SK-N-SH (cell line): ENCODE measurements around the gene DENND1A. TPM values are rescaled to one million over a fixed set of nuclear protein-coding genes. Genes with fewer than 3 reads are reported as not detected.

Experiments
- CTCF ChIA-PET: fragments of 300-600, 350-600 bp; formaldehyde crosslinking; extraction: SDS; loops from one replicate; lab custom pipeline; 2021; lab: Yijun Ruan, JAX
- POLR2A ChIA-PET: fragments of 350-600 bp; sonication (Branson Sonifier 250); formaldehyde crosslinking; extraction: SDS; loops from one replicate; lab custom pipeline; 2020; ENCODE audit warnings: antibody characterized with exemption, inconsistent platforms; lab: Yijun Ruan, JAX
- DNase-seq: peaks from one replicate; pipeline ENCODE4 v3.0.0; 2012
- H2AFZ ChIP-seq: fragments of 200-600 bp; sonication (generic); 2 replicates; pipeline ENCODE4 v1.8.1; 2016; ENCODE audit warnings: antibody characterized with exemption, mild to moderate bottlenecking, low read depth
- H3F3A ChIP-seq: fragments of 200-600 bp; sonication (generic); replicated peaks from 2 replicates; pipeline ENCODE3; 2016; ENCODE audit warnings: antibody characterized with exemption, mild to moderate bottlenecking; ENCODE audit not compliant: insufficient read depth
- H3K27ac ChIP-seq, 2 experiments: fragments of 200-500 bp in 1 of 2; fragments of 200-600 bp in 1 of 2; sonication (Bioruptor generic) in 1 of 2; sonication (generic), shearing (Covaris generic) in 1 of 2; 2 replicates each; pipeline versions ENCODE4 v1.5.1 to v1.6.1; 2014 to 2016; ENCODE audit warnings: low read depth in 2 of 2, inconsistent platforms in 1 of 2, low read length in 1 of 2, mild to moderate bottlenecking in 1 of 2, mixed read lengths in 1 of 2
- H3K27me3 ChIP-seq: fragments of 200-600 bp; sonication (generic), shearing (Covaris generic); 2 replicates; pipeline ENCODE4 v1.6.1; 2016; ENCODE audit warnings: mixed run types; ENCODE audit not compliant: insufficient read depth
- H3K36me3 ChIP-seq, 2 experiments: fragments of 200-500 bp in 1 of 2; fragments of 200-600 bp in 1 of 2; sonication (Bioruptor generic) in 1 of 2; sonication (generic) in 1 of 2; replicated peaks in 1 of 2; 2 replicates each; pipeline versions ENCODE3 to v1.5.1; 2014 to 2016; ENCODE audit warnings: low read length in 1 of 2, mild to moderate bottlenecking in 1 of 2; ENCODE audit not compliant: insufficient read depth in 2 of 2, control insufficient read depth in 1 of 2
- H3K4me1 ChIP-seq, 2 experiments: fragments of 200-500 bp in 1 of 2; fragments of 200-600 bp in 1 of 2; sonication (Bioruptor generic) in 1 of 2; sonication (generic), shearing (Covaris generic) in 1 of 2; 2 replicates each; pipeline versions ENCODE4 v1.5.1 to v1.6.1; 2014 to 2016; ENCODE audit warnings: low read depth in 1 of 2, low read length in 1 of 2, mixed run types in 1 of 2; ENCODE audit not compliant: insufficient read depth in 2 of 2, control insufficient read depth in 1 of 2
- H3K4me2 ChIP-seq: fragments of 200-600 bp; sonication (generic), shearing (Covaris generic); 2 replicates; pipeline ENCODE4 v1.6.1; 2017; ENCODE audit warnings: mixed run types
- H3K4me3 ChIP-seq, 2 experiments: fragments of 200-500 bp in 1 of 2; fragments of 200-600 bp in 1 of 2; sonication (Bioruptor generic) in 1 of 2; sonication (generic), shearing (Covaris generic) in 1 of 2; 2 replicates each; pipeline versions ENCODE4 v1.5.1 to v1.8.1; 2014 to 2016; ENCODE audit warnings: low read depth in 2 of 2, inconsistent platforms in 1 of 2, low read length in 1 of 2, mild to moderate bottlenecking in 1 of 2, mixed read lengths in 1 of 2, moderate library complexity in 1 of 2
- H3K79me2 ChIP-seq: fragments of 200-600 bp; sonication (generic); 2 replicates; pipeline ENCODE4 v1.8.1; 2017; ENCODE audit warnings: mild to moderate bottlenecking; ENCODE audit not compliant: insufficient read depth
- H3K9ac ChIP-seq: fragments of 200-600 bp; sonication (generic); 2 replicates; pipeline ENCODE4 v1.6.1; 2017; ENCODE audit warnings: mixed run types
- H3K9me2 ChIP-seq: fragments of 200-600 bp; sonication (generic); 2 replicates; pipeline ENCODE4 v1.6.1; 2017; ENCODE audit warnings: mixed run types
- H3K9me3 ChIP-seq: fragments of 200-600 bp; sonication (generic); 2 replicates; pipeline ENCODE4 v1.6.1; 2017; ENCODE audit warnings: mixed run types, mild to moderate bottlenecking, moderate library complexity
- H4K20me1 ChIP-seq: fragments of 200-600 bp; sonication (generic); 2 replicates; pipeline ENCODE4 v1.6.1; 2017; ENCODE audit warnings: mild to moderate bottlenecking, mixed run types; ENCODE audit not compliant: insufficient read depth
- EZH2phosphoT487 ChIP-seq: fragments of 200-600 bp; sonication (generic); IDR thresholded peaks from 2 replicates; pipeline ENCODE4 v1.6.1; 2017; ENCODE audit warnings: low read depth, mixed run types, mild to moderate bottlenecking, antibody characterized with exemption, moderate library complexity, borderline replicate concordance
- FOXJ3 ChIP-seq: sonication (generic); formaldehyde crosslinking; IDR thresholded peaks from 2 replicates; pipeline ENCODE4 v1.5.1; 2020; ENCODE audit warnings: mild to moderate bottlenecking, missing genetic modification reagents
- GATA2 ChIP-seq: sonication (generic); formaldehyde crosslinking; IDR thresholded peaks from 2 replicates; pipeline ENCODE4 v1.5.0; 2020; ENCODE audit warnings: mild to moderate bottlenecking, missing genetic modification reagents
- JUND ChIP-seq: IDR thresholded peaks from 2 replicates; pipeline ENCODE4 v1.4.0; 2012
- MEF2A ChIP-seq: IDR thresholded peaks from 2 replicates; pipeline ENCODE4 v1.4.0; 2012; ENCODE audit warnings: low read depth, borderline replicate concordance
- MXI1 ChIP-seq: IDR thresholded peaks from 2 replicates; pipeline ENCODE4 v1.6.1; 2012; ENCODE audit warnings: mild to moderate bottlenecking, low read depth, low read length, improper control_type of control experiment
- POLR2AphosphoS5 ChIP-seq: IDR thresholded peaks from 2 replicates; pipeline ENCODE4 v1.6.1; 2012; ENCODE audit warnings: low read depth, low read length
- RFX5 ChIP-seq: IDR thresholded peaks from 2 replicates; pipeline ENCODE4 v1.6.1; 2012; ENCODE audit warnings: mild to moderate bottlenecking, improper control_type of control experiment, low read length
- RXRA ChIP-seq: IDR thresholded peaks from 2 replicates; pipeline ENCODE4 v1.4.0; 2012; ENCODE audit warnings: low read depth, mild to moderate bottlenecking, borderline replicate concordance
- SMC3 ChIP-seq: IDR thresholded peaks from 2 replicates; pipeline ENCODE4 v1.6.1; 2012; ENCODE audit warnings: low read depth, low read length, improper control_type of control experiment
- TAF1 ChIP-seq: IDR thresholded peaks from 2 replicates; pipeline ENCODE4 v1.6.1; 2012; ENCODE audit warnings: low read depth, mild to moderate bottlenecking, low read length, moderate library complexity, borderline replicate concordance
- TCF12 ChIP-seq: IDR thresholded peaks from 2 replicates; pipeline ENCODE4 v1.4.0; 2012
- TEAD4 ChIP-seq: IDR thresholded peaks from 2 replicates; pipeline ENCODE4 v1.4.0; 2012; ENCODE audit warnings: mild to moderate bottlenecking, borderline replicate concordance; ENCODE audit not compliant: insufficient read depth
- WGBS: methylation state at CpG from one replicate; pipeline ENCODE4 v1.1.6; 2017; ENCODE audit warnings: low lambda C conversion rate; 5-methylcytosine and 5-hydroxymethylcytosine counted together
- polyA plus RNA-seq, 3 experiments: library from polyadenylated mRNA; depleted of rRNA; stranded (reverse); fragments of >200 nt; gene quantifications; 2 replicates each; pipeline ENCODE4 v1.2.3, GENCODE V29; 2012
- TF ChIP-seq, protein P1 (sequence below): IDR thresholded peaks from 2 replicates; pipeline ENCODE4 v1.4.0; 2012; ENCODE audit warnings: low read depth
- TF ChIP-seq, protein P2 (sequence below): IDR thresholded peaks from 2 replicates; pipeline ENCODE4 v1.4.0; 2012; ENCODE audit warnings: low read depth, borderline replicate concordance
- TF ChIP-seq, protein P3 (sequence below): IDR thresholded peaks from 2 replicates; pipeline ENCODE4 v1.4.0; 2012; ENCODE audit warnings: low read depth, borderline replicate concordance
- TF ChIP-seq, protein P4 (sequence below): fragments of 150-350 bp; IDR thresholded peaks from 2 replicates; pipeline ENCODE4 v1.6.1; 2017; ENCODE audit warnings: antibody characterized with exemption, low read length, low read depth, borderline replicate concordance

DENND1A gene
- polyA plus RNA-seq, 1 of the 3 experiments (the other 2 are of a cell fraction), result 25.4 TPM

DNA sequence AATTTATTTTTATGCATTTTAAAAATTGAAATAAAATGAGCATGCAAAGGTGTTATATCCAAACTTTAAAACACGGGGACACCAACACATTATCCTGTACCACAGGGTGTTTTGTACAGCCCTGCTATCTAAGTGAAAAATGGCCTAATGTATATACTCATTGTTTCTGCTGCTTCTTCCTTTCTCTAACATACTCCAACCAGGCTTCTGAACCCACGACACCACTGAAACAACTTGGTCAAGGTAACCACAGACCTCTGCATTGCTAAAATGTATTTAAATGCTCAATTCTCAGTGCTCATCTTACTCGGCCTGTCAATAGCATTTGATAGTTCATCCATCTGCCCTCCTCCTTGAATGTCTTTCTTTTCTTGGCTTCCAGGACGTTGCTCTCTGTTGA lies 48.3 kb downstream of the DENND1A start:
- no peak overlapping the region for H2AFZ ChIP-seq
- no peaks in the 10 kb centered on the region for H3F3A ChIP-seq
- no peak overlapping the region for H3K4me2 ChIP-seq
- no peaks in the 10 kb centered on the region for H3K9me2 ChIP-seq
- WGBS, result 85% methylated on average over 4 of the region's 4 CpGs
- CTCF ChIA-PET, result no interaction called here
- H3K9me3 ChIP-seq, result no peaks in the 10 kb centered on the region
- H3K4me1 ChIP-seq, result no peaks in the 10 kb centered on the region
- POLR2A ChIA-PET, result no interaction called here
- H3K79me2 ChIP-seq, result no peaks in the 10 kb centered on the region
- TF ChIP-seq GATA2 (CRISPR knock-in tag), result no peak
- TF ChIP-seq, protein P1, sequence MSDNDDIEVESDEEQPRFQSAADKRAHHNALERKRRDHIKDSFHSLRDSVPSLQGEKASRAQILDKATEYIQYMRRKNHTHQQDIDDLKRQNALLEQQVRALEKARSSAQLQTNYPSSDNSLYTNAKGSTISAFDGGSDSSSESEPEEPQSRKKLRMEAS, result no peak
- TF ChIP-seq TEAD4, result no peak
- TF ChIP-seq TAF1, result no peak
- no peak for TF ChIP-seq JUND
- TF ChIP-seq, protein P2, sequence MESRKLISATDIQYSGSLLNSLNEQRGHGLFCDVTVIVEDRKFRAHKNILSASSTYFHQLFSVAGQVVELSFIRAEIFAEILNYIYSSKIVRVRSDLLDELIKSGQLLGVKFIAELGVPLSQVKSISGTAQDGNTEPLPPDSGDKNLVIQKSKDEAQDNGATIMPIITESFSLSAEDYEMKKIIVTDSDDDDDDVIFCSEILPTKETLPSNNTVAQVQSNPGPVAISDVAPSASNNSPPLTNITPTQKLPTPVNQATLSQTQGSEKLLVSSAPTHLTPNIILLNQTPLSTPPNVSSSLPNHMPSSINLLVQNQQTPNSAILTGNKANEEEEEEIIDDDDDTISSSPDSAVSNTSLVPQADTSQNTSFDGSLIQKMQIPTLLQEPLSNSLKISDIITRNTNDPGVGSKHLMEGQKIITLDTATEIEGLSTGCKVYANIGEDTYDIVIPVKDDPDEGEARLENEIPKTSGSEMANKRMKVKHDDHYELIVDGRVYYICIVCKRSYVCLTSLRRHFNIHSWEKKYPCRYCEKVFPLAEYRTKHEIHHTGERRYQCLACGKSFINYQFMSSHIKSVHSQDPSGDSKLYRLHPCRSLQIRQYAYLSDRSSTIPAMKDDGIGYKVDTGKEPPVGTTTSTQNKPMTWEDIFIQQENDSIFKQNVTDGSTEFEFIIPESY, result no peak
- no peak for TF ChIP-seq RFX5
- TF ChIP-seq EZH2phosphoT487, result no peak
- TF ChIP-seq, protein P3, sequence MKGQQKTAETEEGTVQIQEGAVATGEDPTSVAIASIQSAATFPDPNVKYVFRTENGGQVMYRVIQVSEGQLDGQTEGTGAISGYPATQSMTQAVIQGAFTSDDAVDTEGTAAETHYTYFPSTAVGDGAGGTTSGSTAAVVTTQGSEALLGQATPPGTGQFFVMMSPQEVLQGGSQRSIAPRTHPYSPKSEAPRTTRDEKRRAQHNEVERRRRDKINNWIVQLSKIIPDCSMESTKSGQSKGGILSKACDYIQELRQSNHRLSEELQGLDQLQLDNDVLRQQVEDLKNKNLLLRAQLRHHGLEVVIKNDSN, result no peak
- no peak for TF ChIP-seq MXI1
- TF ChIP-seq MEF2A, result no peak
- no peak for TF ChIP-seq TCF12
- TF ChIP-seq, protein P4, sequence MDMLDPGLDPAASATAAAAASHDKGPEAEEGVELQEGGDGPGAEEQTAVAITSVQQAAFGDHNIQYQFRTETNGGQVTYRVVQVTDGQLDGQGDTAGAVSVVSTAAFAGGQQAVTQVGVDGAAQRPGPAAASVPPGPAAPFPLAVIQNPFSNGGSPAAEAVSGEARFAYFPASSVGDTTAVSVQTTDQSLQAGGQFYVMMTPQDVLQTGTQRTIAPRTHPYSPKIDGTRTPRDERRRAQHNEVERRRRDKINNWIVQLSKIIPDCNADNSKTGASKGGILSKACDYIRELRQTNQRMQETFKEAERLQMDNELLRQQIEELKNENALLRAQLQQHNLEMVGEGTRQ, result no peak
- no peaks in the 10 kb centered on the region for H4K20me1 ChIP-seq
- no peak overlapping the region for H3K27ac ChIP-seq
- H3K27me3 ChIP-seq, result no peaks in the 10 kb centered on the region
- peaks cover under 1 to 9% of the 10 kb centered on the region in 2 experiments for H3K36me3 ChIP-seq
- no peak for DNase-seq
- H3K9ac ChIP-seq, result no peak overlapping the region
- H3K4me3 ChIP-seq, result no peak overlapping the region

DNA sequence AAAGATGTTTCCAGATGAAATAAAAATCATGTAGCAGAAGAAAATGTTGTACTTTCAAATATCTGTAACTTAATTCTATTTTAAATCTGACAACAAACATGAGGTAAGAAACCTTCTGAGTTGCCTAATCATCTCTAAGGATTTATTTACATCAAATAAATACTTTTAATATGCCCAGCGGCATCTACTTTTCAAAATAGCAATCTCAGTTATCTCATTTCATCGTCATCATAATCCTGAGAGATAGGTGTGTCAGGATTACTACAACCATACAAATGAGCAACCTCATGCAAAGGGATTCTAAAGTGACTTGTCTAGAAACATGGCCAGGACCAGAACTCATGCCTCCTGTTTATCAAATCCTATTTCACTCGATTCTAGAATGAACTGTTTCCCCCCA lies 49.5 kb downstream of the DENND1A start:
- H3K4me1 ChIP-seq, result no peaks in the 10 kb centered on the region
- H3K9me3 ChIP-seq, result no peaks in the 10 kb centered on the region
- no peak overlapping the region for H3K4me3 ChIP-seq
- no peak overlapping the region for H3K4me2 ChIP-seq
- ChIA-PET CTCF (no interaction called here), POLR2A (no interaction called here)
- peaks cover 6 to 14% of the 10 kb centered on the region in 2 experiments for H3K36me3 ChIP-seq
- no peak overlapping the region for H2AFZ ChIP-seq
- H3K9ac ChIP-seq, result no peak overlapping the region
- H3K27ac ChIP-seq, result no peak overlapping the region
- H3K79me2 ChIP-seq, result no peaks in the 10 kb centered on the region
- H3K27me3 ChIP-seq, result no peaks in the 10 kb centered on the region
- WGBS, result 87% methylated on average over 3 of the region's 3 CpGs
- no peaks in the 10 kb centered on the region for H3F3A ChIP-seq
- TF ChIP-seq MXI1 (no peak), FOXJ3 (CRISPR knock-in tag) (no peak), SMC3 (no peak), POLR2AphosphoS5 (no peak), RXRA (no peak)
- TF ChIP-seq, protein P2, result no peak
- TF ChIP-seq, protein P1, result no peak
- H4K20me1 ChIP-seq, result no peaks in the 10 kb centered on the region
- DNase-seq, result no peak
- no peaks in the 10 kb centered on the region for H3K9me2 ChIP-seq
